Fibroblast of pulmonary artery (primary cell): ENCODE data around the gene LSM12.
"Not testable (repeated sequence)": the region's sequence is repeated elsewhere in the genome, so short reads cannot be mapped to it uniquely, and the experiment has no call there.

Source experiments
- DNase-seq: peaks from one replicate; pipeline ENCODE4 v3.0.0-alpha.2; 2010; ENCODE audit warnings: low read depth
- H3K4me3 ChIP-seq: replicated peaks from 2 replicates; pipeline ENCODE4 v1.5.1; 2011; ENCODE audit warnings: low read depth, mild to moderate bottlenecking, control low read depth, low read length, moderate library complexity
- TF ChIP-seq, protein P1 (sequence below): IDR thresholded peaks from 2 replicates; pipeline ENCODE4 v1.5.1; 2011; ENCODE audit warnings: mild to moderate bottlenecking, control low read depth, low read length, inconsistent platforms; ENCODE audit errors: missing control alignments

LSM12 gene

GRCh38 chr17:44105941-44106340, 39.5 kb upstream of the LSM12 start:
- TF ChIP-seq, protein P1, sequence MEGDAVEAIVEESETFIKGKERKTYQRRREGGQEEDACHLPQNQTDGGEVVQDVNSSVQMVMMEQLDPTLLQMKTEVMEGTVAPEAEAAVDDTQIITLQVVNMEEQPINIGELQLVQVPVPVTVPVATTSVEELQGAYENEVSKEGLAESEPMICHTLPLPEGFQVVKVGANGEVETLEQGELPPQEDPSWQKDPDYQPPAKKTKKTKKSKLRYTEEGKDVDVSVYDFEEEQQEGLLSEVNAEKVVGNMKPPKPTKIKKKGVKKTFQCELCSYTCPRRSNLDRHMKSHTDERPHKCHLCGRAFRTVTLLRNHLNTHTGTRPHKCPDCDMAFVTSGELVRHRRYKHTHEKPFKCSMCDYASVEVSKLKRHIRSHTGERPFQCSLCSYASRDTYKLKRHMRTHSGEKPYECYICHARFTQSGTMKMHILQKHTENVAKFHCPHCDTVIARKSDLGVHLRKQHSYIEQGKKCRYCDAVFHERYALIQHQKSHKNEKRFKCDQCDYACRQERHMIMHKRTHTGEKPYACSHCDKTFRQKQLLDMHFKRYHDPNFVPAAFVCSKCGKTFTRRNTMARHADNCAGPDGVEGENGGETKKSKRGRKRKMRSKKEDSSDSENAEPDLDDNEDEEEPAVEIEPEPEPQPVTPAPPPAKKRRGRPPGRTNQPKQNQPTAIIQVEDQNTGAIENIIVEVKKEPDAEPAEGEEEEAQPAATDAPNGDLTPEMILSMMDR, result no peak
- no peak overlapping the region for H3K4me3 ChIP-seq
- DNase-seq, result no peak

DNA sequence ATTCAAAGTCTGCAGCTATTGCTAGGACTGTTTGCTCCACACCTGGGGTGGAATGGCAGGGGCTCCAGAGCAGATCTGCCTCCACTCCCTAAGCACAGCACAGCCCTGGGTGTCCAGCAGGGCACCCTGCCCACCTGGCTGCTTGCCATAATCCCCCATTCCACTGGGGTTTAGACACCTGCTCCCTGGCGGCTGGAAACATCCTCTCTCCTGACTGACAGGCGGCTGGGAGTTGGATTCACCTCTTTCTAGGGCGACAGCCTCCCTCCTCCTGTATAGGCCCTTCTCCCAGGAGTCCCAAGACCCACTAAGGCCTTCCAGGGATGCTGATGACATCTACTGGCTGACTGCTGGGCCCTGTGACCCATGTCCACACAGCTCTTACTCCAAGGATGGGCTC, 39.0 kb upstream of the LSM12 start:
- H3K4me3 ChIP-seq, result no peak overlapping the region
- TF ChIP-seq, protein P1, result no peak
- no peak for DNase-seq

DNA sequence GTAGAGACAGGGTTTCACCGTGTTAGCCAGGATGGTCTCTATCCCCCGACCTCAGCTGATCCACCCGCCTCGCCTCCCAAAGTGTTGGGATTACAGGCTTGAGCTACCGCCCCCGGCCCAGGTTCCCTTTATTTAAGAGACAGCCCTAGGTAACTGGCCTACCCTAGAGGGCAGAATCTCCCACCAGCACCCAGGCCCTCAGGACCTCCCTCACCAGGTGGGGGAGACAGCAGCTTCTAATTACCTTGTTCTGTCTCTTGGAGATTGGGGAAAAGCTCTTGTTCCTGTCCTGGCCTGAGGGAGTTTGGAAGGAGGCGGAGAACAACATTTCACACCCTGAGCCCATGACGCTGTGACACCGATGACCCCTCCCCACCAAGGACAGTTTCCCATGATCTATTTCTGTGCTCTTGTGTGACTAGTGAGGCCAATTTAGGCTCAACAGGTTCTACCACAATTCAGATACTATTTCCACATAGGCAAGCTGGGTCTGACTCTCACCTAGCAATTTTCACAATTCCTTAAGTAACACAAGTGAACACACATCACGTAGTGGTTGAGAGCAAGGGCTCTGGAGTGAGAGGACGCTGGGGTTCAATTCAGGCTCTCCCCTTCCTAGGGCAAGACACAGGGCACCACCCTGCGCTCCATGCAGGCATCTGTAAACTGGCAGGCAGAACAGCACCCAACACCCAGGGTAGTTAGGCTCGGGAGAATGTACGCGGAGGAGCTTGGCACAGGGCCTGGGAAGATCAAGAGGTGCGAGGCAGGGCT, 36.6 kb upstream of the LSM12 start:
- DNase-seq, result no peak
- TF ChIP-seq, protein P1, result no peak
- H3K4me3 ChIP-seq, result no peak overlapping the region

DNA sequence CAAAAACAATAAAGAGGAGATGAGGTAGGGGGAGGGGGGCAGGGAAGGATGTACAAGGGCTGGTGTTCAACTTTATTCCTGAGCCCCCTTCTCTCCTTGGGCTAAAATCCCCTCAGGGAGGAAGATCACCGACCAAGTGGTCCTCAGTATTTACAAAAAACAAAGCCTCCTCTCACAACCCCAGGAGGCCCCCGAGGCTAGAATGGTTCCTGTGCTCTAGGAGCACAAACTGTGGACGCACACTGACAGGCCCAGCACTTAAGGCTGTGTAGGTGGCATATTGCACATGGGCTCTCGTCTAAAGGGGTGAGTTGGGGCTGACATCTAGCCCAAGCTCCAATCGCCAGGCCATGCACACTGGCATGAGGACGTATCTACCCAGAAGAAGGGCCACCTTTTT, 35.4 kb upstream of the LSM12 start:
- not testable (repeated sequence) for DNase-seq, H3K4me3 ChIP-seq

GRCh38 chr17:44097110-44097958, 30.9 kb upstream of the LSM12 start:
- H3K4me3 ChIP-seq, result no peak overlapping the region
- peak; percentile 40 for DNase-seq
- TF ChIP-seq, protein P1, result no peak

GRCh38 chr17:44095647-44096496, 29.4 kb upstream of the LSM12 start:
- peak overlapping the region; percentile 47 for H3K4me3 ChIP-seq
- TF ChIP-seq, protein P1, result peak; percentile 24
- DNase-seq, result peak; percentile 95

GRCh38 chr17:44095388-44095646, 28.8 kb upstream of the LSM12 start:
- no peak overlapping the region for H3K4me3 ChIP-seq
- DNase-seq, result no peak
- TF ChIP-seq, protein P1, result no peak
